T-helper 2 cell treated with Interferon-gamma antibody and Interleukin-4, amounts not matched to agents 100 ng/mL and 5 ng/mL, for 36 hours (primary cell): ENCODE results near the gene GJA3. TPM values are rescaled to one million over a fixed set of nuclear protein-coding genes. Genes with fewer than 3 reads are reported as not detected.

ENCODE experiments used
- intact Hi-C: fragments of 100-400 bp; cut with micrococcal nuclease; formaldehyde crosslinking; loops from one replicate; pipeline ENCODE4 v1.15.1; 2023
- total RNA-seq: library from RNA; stranded (reverse); gene quantifications from 2 replicates; pipeline ENCODE4 v1.2.3, GENCODE V29; 2022

Gene GJA3
- total RNA-seq, 1 donor from 2014 or later = 0.11 TPM

GRCh38 chr13:20185366-20186056, 24.7 kb upstream of the GJA3 start:
- intact Hi-C loops = no loop called here

GRCh38 chr13:20182231-20182846, 21.5 kb upstream of the GJA3 start:
- intact Hi-C loops = loop anchor here (1.0 to 5.0 kb wide), 3 partner anchors 307 to 742 kb away; no protein-coding TSS in a partner anchor

- intact Hi-C loops = loop anchor here (5.0 kb wide), 1 partner anchor 646 kb away; no protein-coding TSS in a partner anchor
Observed at GRCh38 chr13:20181188-20181587, 20.3 kb upstream of the GJA3 start.

GRCh38 chr13:20178156-20178555, 17.3 kb upstream of the GJA3 start:
- intact Hi-C loops = no loop called here

- intact Hi-C loops = no loop called here
Observed at GRCh38 chr13:20177049-20177831, 16.4 kb upstream of the GJA3 start.

- intact Hi-C loops = no loop called here
Observed at GRCh38 chr13:20175907-20176652, 15.2 kb upstream of the GJA3 start.

- intact Hi-C loops = no loop called here
Observed at GRCh38 chr13:20175406-20175794, 14.5 kb upstream of the GJA3 start.

- intact Hi-C loops = no loop called here
Observed at GRCh38 chr13:20174656-20175405, 14.0 kb upstream of the GJA3 start.

- intact Hi-C loops = no loop called here
Observed at GRCh38 chr13:20173116-20173746, 12.4 kb upstream of the GJA3 start.

GRCh38 chr13:20171364-20171763, 10.5 kb upstream of the GJA3 start:
- intact Hi-C loops = no loop called here

- intact Hi-C loops = no loop called here
Observed at GRCh38 chr13:20170921-20171320, 10.1 kb upstream of the GJA3 start.

GRCh38 chr13:20168396-20168795, 7.5 kb upstream of the GJA3 start:
- intact Hi-C loops = loop anchor here (10.0 kb wide), 1 partner anchor 114 kb away; no protein-coding TSS in a partner anchor

GRCh38 chr13:20165417-20166257, 4.8 kb upstream of the GJA3 start:
- intact Hi-C loops = loop anchor here (10.0 kb wide), 1 partner anchor 111 kb away; no protein-coding TSS in a partner anchor

- intact Hi-C loops = loop anchor here (5.0 to 10.0 kb wide), 3 partner anchors 35 to 300 kb away; partner anchors contain the start of gene ZMYM5
Observed at GRCh38 chr13:20161951-20162300, 1.1 kb upstream of the GJA3 start.

GRCh38 chr13:20161275-20161950, 561 bp upstream of the GJA3 start:
- intact Hi-C loops = loop anchor here (5.0 to 10.0 kb wide), 3 partner anchors 34 to 299 kb away; partner anchors contain the start of gene ZMYM5

GRCh38 chr13:20159646-20160305, 1.1 kb downstream of the GJA3 start:
- intact Hi-C loops = loop anchor here (5.0 to 10.0 kb wide), 3 partner anchors 32 to 297 kb away; partner anchors contain the start of gene ZMYM5

- intact Hi-C loops = no loop called here
Observed at GRCh38 chr13:20157151-20157796, 3.6 kb downstream of the GJA3 start.
